Activated effector memory CD4-positive, alpha-beta T cell treated with anti-CD3 and anti-CD28 coated beads, Interleukin-2, amount 50 U/mL, for 16 hours (primary cell): ENCODE measurements around the gene EXOC1.
A peak's percentile ranks its signal among the peaks of the same experiment; 100 is the strongest.
"Not testable (repeated sequence)": the region's sequence is repeated elsewhere in the genome, so short reads cannot be mapped to it uniquely, and the experiment has no call there.

Experiments
- DNase-seq: peaks from one replicate; pipeline ENCODE4 v3.0.0-alpha.2; 2020

The EXOC1 gene

GRCh38 chr4:55907469-55907868 lies 54.0 kb downstream of the EXOC1 start:
- DNase-seq, result no peak

- no peak for DNase-seq
Observed at GRCh38 chr4:55910140-55910539, 56.7 kb downstream of the EXOC1 start.

GRCh38 chr4:55912249-55912648 lies 58.8 kb downstream of the EXOC1 start:
- DNase-seq, result no peak

- DNase-seq, result no peak
Observed at GRCh38 chr4:55920571-55920970, 67.1 kb downstream of the EXOC1 start.

- no peak for DNase-seq
Observed at GRCh38 chr4:55921093-55921492, 67.6 kb downstream of the EXOC1 start.

GRCh38 chr4:55925241-55925640 lies 71.8 kb downstream of the EXOC1 start:
- DNase-seq, result no peak

- DNase-seq, result no peak
Observed at GRCh38 chr4:55926610-55927009, 73.2 kb downstream of the EXOC1 start.

GRCh38 chr4:55927803-55928437 lies 74.5 kb downstream of the EXOC1 start:
- DNase-seq, result no peak

- DNase-seq, result no peak
Observed at GRCh38 chr4:55928846-55929245, 75.4 kb downstream of the EXOC1 start.

GRCh38 chr4:55931043-55931442 lies 77.6 kb downstream of the EXOC1 start:
- no peak for DNase-seq

- no peak for DNase-seq
Observed at GRCh38 chr4:55931833-55932232, 78.4 kb downstream of the EXOC1 start.

GRCh38 chr4:55932511-55932910 lies 79.1 kb downstream of the EXOC1 start:
- DNase-seq, result no peak

- DNase-seq, result no peak
Observed at GRCh38 chr4:55933611-55934010, 80.2 kb downstream of the EXOC1 start.

GRCh38 chr4:55935907-55936306 lies 82.5 kb downstream of the EXOC1 start:
- not testable (repeated sequence) for DNase-seq

- no peak for DNase-seq
Observed at GRCh38 chr4:55938481-55938880, 85.0 kb downstream of the EXOC1 start.

GRCh38 chr4:55939421-55939820 lies 86.0 kb downstream of the EXOC1 start:
- no peak for DNase-seq

GRCh38 chr4:55941881-55942396 lies 88.5 kb downstream of the EXOC1 start:
- no peak for DNase-seq

GRCh38 chr4:55947254-55947882 lies 93.9 kb downstream of the EXOC1 start:
- peak; percentile 64 for DNase-seq

GRCh38 chr4:55947912-55948725 lies 94.7 kb downstream of the EXOC1 start:
- DNase-seq, result peak; percentile 72

GRCh38 chr4:55948726-55949481 lies 95.5 kb downstream of the EXOC1 start, which contains the start of gene CEP135:
Gene CEP135 (plus strand): TSS chr4:55948945. CDS start chr4:55952131, 3,186 bp downstream.
- peak; percentile 97 for DNase-seq

- DNase-seq, result no peak
Observed at GRCh38 chr4:55949482-55949802, 96.0 kb downstream of the EXOC1 start.

- no peak for DNase-seq
Observed at GRCh38 chr4:55951191-55951922, 97.9 kb downstream of the EXOC1 start.
